WERI-Rb-1 (cell line): ENCODE measurements around the gene OR52B2.

Source experiments
- DNase-seq: peaks from one replicate; pipeline ENCODE4 v3.0.0-alpha.2; 2020
- H3K27ac ChIP-seq: fragments of 250-450 bp; sonication (Bioruptor Pico); 2 replicates; pipeline ENCODE4 v1.5.1; 2020; ENCODE audit warnings: mild to moderate bottlenecking, moderate library complexity
- H3K27me3 ChIP-seq: fragments of 250-450 bp; sonication (Bioruptor Pico); 2 replicates; pipeline ENCODE4 v1.5.1; 2021; ENCODE audit warnings: mild to moderate bottlenecking, low read depth, moderate library complexity; ENCODE audit not compliant: insufficient read depth, severe bottlenecking
- H3K36me3 ChIP-seq: fragments of 250-450 bp; sonication (Bioruptor Pico); 2 replicates; pipeline ENCODE4 v1.5.1; 2020; ENCODE audit warnings: mild to moderate bottlenecking, moderate library complexity
- H3K4me3 ChIP-seq: 2 replicates; pipeline ENCODE4 v1.5.1; 2011; ENCODE audit warnings: low read depth, mild to moderate bottlenecking, control low read depth, low read length
- H3K9me3 ChIP-seq: fragments of 250-450 bp; sonication (Bioruptor Pico); 2 replicates; pipeline ENCODE4 v1.5.1; 2021; ENCODE audit warnings: mild to moderate bottlenecking, moderate library complexity; ENCODE audit not compliant: severe bottlenecking
- TF ChIP-seq, protein P1 (sequence below): IDR thresholded peaks from 2 replicates; pipeline ENCODE4 v1.5.1; 2011; ENCODE audit warnings: low read depth, mild to moderate bottlenecking, control low read depth, inconsistent platforms, low read length

The OR52B2 gene

DNA sequence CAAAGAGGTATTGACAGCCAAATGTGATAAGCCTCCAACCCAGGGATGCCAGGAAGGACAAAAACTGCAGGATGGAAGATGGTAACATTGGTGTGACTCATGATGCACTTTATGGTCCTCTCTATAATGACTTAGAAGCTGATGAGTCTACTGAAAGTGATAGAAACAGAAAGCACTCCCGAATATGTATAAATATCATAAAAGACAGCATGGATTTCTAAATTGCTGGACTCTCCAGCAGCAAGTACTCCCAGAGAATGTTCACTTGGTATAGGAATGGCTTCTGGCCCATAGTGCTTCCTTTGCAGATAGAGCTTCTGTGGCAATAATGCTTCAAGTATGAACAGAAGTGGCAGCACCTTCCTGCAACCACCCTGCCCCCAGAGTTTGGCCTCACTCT is at the start of gene OR52B2:
Gene OR52B2 (minus strand): TSS at position 101 of the 400 bp plus-strand sequence. CDS start 0 bp downstream, at position 101.
- H3K9me3 ChIP-seq, result peaks cover under 1% of the 10 kb centered on the region
- TF ChIP-seq, protein P1, sequence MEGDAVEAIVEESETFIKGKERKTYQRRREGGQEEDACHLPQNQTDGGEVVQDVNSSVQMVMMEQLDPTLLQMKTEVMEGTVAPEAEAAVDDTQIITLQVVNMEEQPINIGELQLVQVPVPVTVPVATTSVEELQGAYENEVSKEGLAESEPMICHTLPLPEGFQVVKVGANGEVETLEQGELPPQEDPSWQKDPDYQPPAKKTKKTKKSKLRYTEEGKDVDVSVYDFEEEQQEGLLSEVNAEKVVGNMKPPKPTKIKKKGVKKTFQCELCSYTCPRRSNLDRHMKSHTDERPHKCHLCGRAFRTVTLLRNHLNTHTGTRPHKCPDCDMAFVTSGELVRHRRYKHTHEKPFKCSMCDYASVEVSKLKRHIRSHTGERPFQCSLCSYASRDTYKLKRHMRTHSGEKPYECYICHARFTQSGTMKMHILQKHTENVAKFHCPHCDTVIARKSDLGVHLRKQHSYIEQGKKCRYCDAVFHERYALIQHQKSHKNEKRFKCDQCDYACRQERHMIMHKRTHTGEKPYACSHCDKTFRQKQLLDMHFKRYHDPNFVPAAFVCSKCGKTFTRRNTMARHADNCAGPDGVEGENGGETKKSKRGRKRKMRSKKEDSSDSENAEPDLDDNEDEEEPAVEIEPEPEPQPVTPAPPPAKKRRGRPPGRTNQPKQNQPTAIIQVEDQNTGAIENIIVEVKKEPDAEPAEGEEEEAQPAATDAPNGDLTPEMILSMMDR, result no peak
- H3K4me3 ChIP-seq, result no peak within 1 kb of the TSS
- peaks cover 69% of the 10 kb centered on the region for H3K27me3 ChIP-seq
- no peak for DNase-seq
- H3K27ac ChIP-seq, result no peak within 1 kb of the TSS
- H3K36me3 ChIP-seq, result no peaks in the 10 kb centered on the region

DNA sequence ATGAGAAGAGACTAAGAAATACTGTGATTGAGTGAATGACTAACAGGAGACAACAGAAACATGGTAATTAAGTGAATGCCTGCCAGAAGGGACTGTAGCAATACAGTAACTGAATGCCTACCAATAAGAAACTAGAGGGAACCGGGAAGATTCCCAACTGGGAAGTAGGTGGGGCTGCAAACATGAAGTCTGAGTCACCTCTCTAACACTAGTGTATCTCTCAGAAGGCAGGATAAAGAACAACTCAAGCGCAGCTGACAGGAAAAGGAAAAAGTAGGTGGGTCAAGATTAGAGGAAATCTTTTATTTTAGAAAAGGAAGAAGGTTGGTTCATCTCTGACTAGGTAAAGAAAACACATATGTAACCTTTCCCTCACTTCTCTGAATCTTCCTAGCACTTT is 49.2 kb upstream of the OR52B2 start:
- no peaks in the 10 kb centered on the region for H3K27me3 ChIP-seq
- no peak for DNase-seq
- H3K9me3 ChIP-seq, result no peaks in the 10 kb centered on the region
- H3K27ac ChIP-seq, result no peak overlapping the region
- TF ChIP-seq, protein P1, result no peak
- H3K36me3 ChIP-seq, result peaks cover 75% of the 10 kb centered on the region
- no peak overlapping the region for H3K4me3 ChIP-seq

- DNase-seq, result no peak
- Histone ChIP-seq H3K9me3 (no peaks in the 10 kb centered on the region), H3K4me3 (no peak overlapping the region), H3K27ac (no peak overlapping the region), H3K36me3 (peaks cover 72% of the 10 kb centered on the region), H3K27me3 (no peaks in the 10 kb centered on the region)
- TF ChIP-seq, protein P1, result no peak
Observed at GRCh38 chr11:6217722-6218121, 47.6 kb upstream of the OR52B2 start.

DNA sequence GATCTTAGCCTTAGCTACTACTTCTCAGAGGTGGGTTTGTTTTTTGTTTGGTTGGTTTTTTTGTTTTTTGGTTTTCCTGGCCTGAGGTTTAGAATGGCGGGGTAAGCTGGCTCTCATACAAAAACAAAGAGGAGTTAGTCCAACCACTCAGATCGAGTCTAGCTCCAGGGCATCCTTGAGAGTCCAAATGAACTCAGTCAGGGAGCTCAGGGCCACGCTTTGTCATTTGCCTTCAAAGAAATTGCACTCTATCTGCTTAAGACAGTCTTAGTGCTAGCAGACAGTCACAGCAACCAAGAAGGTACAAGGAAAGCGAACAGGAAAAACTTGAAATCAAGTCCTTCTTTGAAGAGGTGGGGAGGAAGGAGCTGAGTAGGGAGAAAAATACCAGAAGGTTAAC is 46.4 kb upstream of the OR52B2 start:
- DNase-seq, result no peak
- no peaks in the 10 kb centered on the region for H3K9me3 ChIP-seq
- no peaks in the 10 kb centered on the region for H3K27me3 ChIP-seq
- TF ChIP-seq, protein P1, result no peak
- H3K36me3 ChIP-seq, result peaks cover 65% of the 10 kb centered on the region
- no peak overlapping the region for H3K27ac ChIP-seq
- H3K4me3 ChIP-seq, result no peak overlapping the region

- H3K9me3 ChIP-seq, result no peaks in the 10 kb centered on the region
- H3K27ac ChIP-seq, result no peak overlapping the region
- H3K36me3 ChIP-seq, result peaks cover 54% of the 10 kb centered on the region
- no peaks in the 10 kb centered on the region for H3K27me3 ChIP-seq
- H3K4me3 ChIP-seq, result no peak overlapping the region
- TF ChIP-seq, protein P1, result no peak
- no peak for DNase-seq
Observed at GRCh38 chr11:6214530-6214929, 44.4 kb upstream of the OR52B2 start.

GRCh38 chr11:6210274-6210955 is 40.3 kb upstream of the OR52B2 start:
- TF ChIP-seq, protein P1, result no peak
- DNase-seq, result no peak
- H3K27ac ChIP-seq, result no peak overlapping the region
- H3K4me3 ChIP-seq, result no peak overlapping the region
- no peaks in the 10 kb centered on the region for H3K27me3 ChIP-seq
- H3K9me3 ChIP-seq, result no peaks in the 10 kb centered on the region
- peaks cover 22% of the 10 kb centered on the region for H3K36me3 ChIP-seq
